Fibroblast of pulmonary artery (primary cell): ENCODE results near the gene CD226.
"Not testable (repeated sequence)": the region's sequence is repeated elsewhere in the genome, so short reads cannot be mapped to it uniquely, and the experiment has no call there.

Source experiments
- DNase-seq: peaks from one replicate; pipeline ENCODE4 v3.0.0-alpha.2; 2010; ENCODE audit warnings: low read depth
- H3K4me3 ChIP-seq: replicated peaks from 2 replicates; pipeline ENCODE4 v1.5.1; 2011; ENCODE audit warnings: low read depth, mild to moderate bottlenecking, control low read depth, low read length, moderate library complexity
- CTCF ChIP-seq: IDR thresholded peaks from 2 replicates; pipeline ENCODE4 v1.5.1; 2011; ENCODE audit warnings: mild to moderate bottlenecking, control low read depth, low read length, inconsistent platforms; ENCODE audit errors: missing control alignments

CD226 gene

GRCh38 chr18:69871363-69871762, 76.3 kb downstream of the CD226 start:
- no peak for DNase-seq
- TF ChIP-seq CTCF = no peak
- H3K4me3 ChIP-seq = no peak overlapping the region

GRCh38 chr18:69870736-69871135, 76.9 kb downstream of the CD226 start:
- TF ChIP-seq CTCF = no peak
- no peak for DNase-seq
- H3K4me3 ChIP-seq = no peak overlapping the region

GRCh38 chr18:69866212-69866611, 81.5 kb downstream of the CD226 start:
- H3K4me3 ChIP-seq = no peak overlapping the region
- TF ChIP-seq CTCF = no peak
- DNase-seq = no peak

GRCh38 chr18:69865776-69866175, 81.9 kb downstream of the CD226 start:
- no peak for TF ChIP-seq CTCF
- DNase-seq = no peak
- H3K4me3 ChIP-seq = no peak overlapping the region

- DNase-seq, H3K4me3 ChIP-seq: not testable (repeated sequence)
These were observed 82.9 kb downstream of the CD226 start for GRCh38 chr18:69864802-69865201.

- H3K4me3 ChIP-seq = no peak overlapping the region
- DNase-seq = no peak
- no peak for TF ChIP-seq CTCF
These were observed 88.8 kb downstream of the CD226 start for GRCh38 chr18:69858897-69859296.

GRCh38 chr18:69854455-69854854, 93.2 kb downstream of the CD226 start:
- DNase-seq = no peak
- TF ChIP-seq CTCF = no peak
- no peak overlapping the region for H3K4me3 ChIP-seq

GRCh38 chr18:69853051-69853450, 94.6 kb downstream of the CD226 start:
- DNase-seq = no peak
- no peak overlapping the region for H3K4me3 ChIP-seq
- TF ChIP-seq CTCF = no peak
